HL-60/S4 treated with retinoic acid at 250 ng/mL for 4 days and 3 days (cell line): ENCODE data around the gene MIB2.

ENCODE experiments used
- in situ Hi-C: fragments of 300-500 bp; cut with MboI; formaldehyde crosslinking; loops from 2 replicates; pipeline ENCODE4 v1.7.0; 2022; ENCODE audit warnings: low sequenced_read_pairs

MIB2 gene

DNA sequence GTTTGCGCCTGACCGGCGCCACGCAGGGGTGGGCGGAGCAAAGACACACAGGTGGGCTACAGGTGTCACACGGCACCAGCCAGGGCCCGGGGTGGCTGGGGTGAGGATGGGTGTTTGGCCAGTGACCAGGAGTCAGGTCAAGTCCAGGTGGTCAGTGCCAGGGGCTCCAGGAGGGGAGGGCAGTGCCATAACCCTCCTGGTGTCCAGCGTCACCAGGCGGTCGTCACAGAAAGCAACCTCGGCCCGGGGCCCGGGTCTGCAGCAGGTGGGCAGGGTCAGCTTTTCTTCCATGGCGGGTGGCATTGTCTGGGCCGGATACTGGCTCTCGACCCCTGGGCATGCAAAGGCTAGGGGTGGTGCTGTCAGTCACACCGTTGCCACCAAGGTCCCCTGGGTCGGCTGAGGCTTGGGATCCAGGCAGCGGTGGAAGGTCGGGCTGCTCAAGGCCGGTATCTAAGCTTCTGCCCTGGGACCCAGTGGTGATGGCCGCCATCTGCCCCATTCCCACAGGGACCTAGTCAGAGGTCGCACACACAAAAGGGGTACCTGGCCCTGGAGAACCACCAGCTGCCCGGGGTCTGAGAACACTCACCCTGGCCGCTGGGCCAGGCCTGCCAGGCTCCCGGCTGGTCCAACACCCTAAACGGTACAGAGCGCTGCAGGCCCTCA is 17.1 kb upstream of the MIB2 start:
- in situ Hi-C loops: no loop called here

DNA sequence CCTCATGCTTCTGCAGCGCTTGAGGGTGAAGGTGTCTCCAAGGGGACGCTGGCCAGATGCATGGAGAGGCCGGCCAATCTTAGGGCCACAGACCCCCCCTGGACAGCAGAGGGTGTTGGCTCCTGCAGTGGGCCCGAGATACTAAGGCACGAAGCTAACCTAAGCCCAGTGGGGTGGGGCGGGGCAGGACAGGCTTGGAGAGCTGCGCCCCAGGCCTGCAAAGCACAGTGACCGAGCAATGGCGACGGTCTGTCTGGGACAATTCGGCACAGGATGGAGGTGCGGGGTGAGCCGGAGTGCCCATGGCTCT is 16.6 kb upstream of the MIB2 start:
- in situ Hi-C loops: no loop called here

DNA sequence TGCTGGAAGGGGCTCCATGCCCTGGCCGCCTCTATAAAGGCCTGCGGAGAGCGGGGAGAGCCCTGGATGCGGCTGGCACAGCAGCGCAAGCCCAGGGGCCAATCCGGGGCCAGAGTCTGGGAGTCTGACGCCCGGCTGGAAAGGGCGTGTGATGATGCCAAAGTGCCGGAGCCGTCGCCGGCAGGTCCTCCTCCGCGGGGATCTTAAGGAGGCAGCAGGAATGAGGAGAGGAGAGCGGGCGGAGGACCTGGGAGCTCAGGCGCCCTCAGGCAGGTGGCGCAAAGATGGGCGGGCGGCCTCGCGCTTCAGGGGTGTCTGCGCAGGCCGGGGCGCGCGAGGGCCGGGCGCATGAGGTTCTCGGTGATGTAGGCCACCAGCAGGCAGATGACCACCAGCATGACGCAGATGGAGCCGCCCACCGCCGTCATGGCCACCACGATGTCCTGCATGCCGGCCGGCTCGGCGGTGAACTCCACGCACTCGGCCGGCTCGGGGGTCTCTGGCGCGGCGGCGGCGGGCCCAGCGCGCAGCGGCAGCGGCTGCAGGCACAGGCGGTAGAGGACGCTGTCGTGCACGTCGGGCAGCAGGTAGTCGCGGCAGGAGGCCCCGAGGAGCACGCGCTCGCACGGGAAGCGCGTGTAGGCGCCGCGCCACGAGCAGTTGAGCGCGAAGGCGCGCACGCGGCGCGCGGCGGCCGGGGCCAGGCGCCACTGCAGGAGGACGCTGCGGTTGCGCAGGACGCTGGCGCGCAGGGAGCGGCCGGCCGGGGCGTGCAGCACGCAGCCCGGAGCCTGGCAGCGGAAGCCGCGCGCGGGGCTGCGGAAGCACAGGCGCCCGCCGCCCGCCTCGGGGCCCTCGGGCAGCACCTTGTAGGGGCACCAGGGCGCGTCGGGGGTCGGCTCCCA is 16.0 kb upstream of the MIB2 start:
- in situ Hi-C loops: no loop called here

DNA sequence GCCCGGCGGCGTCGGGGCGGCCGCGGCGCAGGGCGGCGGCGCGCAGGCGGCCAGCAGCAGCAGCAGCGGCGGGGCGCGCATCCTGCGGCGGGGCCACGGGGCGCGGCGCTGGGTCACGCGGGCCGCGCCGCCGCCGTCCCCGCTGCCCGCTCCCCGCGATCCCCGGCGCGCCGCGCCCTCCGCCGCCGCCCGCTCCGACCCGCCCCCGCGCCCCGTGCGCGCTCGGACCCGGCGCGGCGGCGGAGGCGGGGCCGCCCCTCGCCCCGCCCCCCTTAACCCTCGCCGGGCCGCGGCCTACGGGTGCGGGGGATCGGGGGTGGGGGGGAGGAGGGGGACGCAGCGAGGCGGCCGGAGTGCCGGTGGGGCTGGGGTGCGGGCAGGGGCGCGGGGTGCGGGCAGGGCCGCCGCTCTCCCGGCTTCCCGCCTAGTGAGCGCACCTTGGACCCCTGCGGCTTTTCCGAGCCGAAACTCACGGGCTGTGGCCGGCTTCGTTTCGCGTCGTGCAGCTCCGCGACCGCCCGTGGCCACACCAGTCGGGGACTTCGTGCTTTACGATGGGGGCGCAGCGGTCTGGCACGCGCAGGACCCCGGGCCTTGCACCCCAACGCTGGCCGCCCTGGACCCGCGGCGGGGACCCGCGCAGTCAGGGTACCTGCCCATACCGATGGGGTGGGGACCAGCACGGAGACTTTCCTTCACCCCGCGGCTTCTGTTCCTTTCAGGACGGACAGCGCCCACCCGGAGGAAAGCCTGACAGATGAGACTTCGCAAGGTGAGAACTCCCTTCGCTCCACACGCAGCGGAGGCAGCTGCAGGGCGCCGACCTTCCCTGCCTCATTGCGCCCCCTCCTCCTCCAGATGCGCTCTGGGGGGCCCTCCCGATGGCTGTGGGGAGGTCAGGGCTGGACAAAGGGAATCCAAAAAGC is 15.1 kb upstream of the MIB2 start, which contains the start of gene FNDC10:
FNDC10 (minus strand) TSS at position 201 of the 926 bp plus-strand sequence; CDS start at position 81, 120 bp downstream.
- in situ Hi-C loops: no loop called here

DNA sequence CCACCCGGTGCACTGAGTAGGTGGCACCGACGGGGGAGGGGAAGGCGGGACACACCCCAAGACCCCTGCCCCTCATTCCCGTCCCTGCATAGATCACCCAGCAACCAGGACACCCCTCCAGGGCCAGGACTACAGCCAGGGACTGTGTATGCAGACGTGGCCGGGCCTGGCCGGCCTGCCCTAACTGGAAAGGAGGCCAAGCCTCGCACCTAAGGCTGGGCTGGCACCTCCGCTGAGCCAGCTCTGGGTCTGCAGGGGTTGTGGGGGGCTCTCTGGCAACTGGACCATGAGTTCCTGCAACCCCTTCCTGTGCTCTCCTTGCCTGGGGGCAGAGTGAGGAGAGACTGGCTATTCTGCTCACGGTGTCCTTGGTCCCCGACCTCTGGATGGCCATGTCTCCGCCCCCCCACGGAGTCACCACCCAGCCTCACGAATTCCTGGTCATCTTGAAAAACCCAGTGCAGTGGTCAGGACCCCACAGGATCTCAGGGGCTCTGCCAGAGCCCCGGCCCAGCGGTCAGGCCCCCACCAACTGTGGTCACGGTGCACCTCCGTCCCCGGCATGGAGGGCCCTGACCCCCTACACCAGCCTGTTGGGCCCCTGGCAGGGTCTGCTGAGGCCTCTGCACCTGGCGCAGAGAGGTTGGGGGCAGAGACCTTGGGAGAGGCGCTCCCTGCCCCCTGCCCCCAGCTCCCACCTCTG is 14.3 kb upstream of the MIB2 start:
- in situ Hi-C loops: no loop called here

DNA sequence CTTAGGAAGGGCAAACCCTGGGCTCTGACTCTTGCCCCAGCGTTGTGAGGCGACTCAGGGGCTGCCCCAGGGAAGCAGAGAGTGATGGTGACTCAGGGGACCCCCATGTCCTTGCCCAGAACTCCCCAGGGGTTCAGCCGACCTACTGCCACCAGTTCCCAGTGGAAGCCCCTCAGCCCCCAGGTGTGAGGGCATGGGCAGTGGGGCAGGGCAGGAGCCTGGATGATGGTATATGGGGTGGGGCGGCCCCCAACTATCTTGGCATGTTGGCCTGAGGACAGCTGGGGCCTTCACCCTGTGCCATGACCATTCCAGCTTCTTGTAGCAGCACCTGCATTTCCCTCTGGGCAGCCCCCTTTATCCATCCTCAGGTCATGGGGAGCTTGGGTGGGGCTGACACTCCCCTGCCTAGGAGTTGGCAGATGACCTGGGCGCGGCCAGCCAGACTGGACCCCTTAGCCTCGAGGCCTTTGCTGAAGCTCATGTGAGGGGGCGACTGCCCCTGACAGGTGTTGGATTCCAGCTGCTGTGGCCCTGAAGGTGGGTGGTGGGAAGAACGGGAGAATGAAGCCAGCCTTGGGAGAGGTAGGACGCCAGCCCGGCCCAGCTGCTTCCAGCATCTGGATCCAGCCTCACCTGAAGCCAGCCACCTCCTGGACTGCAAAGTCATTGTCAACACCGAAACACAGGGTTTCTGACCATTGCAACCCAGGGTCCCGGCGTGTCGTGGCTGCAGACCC is 13.6 kb upstream of the MIB2 start:
- in situ Hi-C loops: no loop called here

DNA sequence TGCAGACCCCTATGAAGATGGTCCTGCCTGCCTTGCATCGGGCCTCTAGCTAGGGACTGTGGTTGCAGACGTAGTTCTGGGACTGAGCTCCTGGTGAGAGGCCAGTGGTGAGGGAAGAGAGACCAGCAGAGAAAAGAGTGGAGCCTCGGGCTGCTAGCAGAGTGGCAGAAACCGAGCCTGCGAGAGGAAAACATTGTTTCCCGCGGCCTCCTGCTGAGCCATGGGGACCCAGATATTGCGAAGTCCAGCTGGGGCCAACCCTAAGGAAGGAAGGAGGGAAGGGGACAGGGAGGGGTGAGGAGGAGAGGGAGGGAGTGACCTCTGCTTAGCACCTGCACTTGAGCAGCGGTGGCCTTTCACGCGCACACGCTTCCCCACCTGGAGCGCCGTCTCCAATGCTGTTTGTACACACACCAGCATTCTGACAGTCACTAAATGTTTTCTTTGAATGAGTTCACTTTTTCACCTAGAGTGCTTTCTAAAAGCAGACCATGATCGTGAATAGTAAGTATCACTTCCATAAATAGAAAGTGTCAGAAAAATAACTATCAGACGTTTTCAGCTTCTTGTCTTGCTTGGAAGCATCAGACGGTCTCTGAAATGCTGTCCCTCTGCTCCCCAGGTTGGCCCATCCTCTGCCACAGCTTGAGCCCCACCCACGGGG is 12.9 kb upstream of the MIB2 start:
- in situ Hi-C loops: no loop called here

DNA sequence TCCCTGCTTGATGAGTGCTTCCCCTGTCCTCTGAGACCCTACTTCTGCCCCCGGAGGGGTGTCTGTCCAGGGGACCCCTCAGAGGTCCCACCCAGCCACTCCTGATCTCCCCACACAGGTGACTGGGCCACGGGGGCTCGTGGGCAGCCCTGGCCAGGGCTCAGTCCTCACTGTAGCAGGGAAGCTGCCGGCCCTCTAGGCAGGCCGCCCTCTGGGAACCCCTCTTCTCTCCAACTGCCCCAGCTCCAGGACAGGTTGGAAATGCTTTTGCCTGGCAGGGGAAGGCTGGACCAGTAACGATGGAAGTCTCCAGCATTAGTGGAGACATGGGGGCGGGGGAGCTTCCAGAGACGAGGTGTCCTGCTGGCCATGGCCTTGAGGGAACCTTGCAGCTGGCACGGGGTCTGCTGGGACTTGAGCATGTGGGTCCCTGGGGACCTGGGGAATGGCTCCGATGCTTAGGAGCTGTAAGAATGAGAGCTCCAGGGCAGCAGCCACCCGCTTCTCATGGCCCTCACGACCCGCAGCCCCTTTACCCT is 12.3 kb upstream of the MIB2 start:
- in situ Hi-C loops: no loop called here

DNA sequence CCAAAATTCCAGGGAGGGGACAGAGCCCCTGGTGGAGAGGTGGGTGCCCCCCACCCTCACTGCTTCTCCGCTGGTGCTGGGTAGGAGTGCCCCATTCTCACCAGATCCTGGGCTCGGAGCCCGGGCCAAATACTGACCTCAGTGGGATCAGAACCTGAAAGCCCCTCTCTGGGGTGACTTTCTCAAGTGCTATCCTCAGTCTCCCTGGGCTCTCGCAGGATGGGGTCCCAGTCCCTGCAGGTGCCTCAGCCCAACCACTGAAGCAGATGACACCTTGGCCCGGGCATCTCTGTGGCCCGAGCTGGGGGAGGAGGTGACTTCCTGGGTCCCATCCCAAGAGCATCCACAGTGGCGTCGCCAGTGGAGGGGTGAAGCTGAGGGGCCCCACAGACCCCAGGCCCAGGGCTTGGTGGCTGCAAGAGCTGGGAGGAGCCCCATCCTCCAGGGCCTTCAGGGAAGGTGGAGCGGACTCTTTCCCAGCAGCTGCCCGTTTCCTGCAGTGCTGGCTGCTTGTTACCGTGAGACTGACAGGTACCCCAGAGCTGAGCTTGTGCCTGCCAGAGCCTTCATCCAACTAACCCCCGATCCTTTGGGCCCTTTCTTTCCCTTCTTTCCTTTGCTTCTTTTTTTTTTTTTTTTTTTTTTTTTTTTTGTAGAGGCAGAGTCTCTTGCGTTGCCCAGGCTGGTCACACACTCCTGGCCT is 11.5 kb upstream of the MIB2 start:
- in situ Hi-C loops: no loop called here

DNA sequence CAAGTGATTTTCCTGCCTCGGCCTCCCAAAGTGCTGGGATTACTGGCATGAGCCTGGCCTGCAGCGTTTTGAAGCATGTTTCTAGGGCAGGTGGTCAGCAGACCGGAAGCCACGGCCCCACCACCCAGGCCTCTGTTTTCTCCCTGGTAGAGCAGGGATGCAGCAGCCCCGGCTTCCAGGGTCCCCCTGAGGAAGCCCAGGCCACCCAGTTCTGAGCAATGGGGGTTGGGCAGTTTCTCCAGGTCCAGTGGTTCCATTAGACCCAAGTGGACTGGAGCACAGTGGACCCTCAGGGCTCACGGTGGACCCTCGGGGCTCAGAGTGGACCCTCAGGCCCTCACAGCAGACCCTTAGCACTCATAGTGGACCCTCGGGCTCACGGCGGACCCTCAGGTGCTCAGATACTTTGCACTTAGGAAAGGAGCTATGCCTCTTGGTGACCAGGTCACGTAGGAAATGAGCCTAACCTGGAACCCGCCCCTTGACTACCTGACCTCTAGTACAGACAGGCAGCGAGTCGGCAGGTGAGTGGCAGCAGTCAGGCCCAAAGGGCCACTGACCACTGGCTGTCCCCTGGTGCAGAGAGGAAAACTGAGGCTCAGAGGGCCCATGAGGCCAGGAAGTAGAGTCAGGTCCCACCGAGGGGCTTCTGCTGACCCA is 10.8 kb upstream of the MIB2 start:
- in situ Hi-C loops: no loop called here

DNA sequence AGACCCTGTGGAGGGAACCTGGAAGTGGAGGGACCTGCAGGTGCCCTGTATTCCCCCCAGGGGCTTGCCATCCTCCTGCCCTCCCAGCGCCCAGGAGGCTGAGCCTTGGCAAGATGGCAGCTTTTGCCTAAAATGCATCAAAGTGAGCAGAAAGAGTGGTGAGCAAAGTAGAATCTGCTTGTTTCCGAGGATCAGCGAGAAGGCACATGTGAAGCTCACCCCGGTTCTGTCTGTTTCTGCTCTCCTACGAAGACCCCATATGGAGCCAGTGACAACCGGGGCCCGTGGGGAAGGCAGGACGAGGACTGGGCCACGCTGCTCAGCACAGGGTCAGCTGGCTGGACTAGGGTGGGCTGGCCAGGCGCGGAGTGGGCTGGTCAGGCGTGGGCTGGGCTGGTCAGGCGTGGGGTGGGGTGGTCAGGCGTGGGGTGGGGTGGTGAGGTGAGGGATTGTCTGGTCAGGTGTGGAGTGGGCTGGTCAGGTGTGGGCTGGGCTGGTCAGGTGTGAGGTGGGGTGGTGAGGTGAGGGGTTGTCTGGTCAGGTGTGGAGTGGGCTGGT is 10.2 kb upstream of the MIB2 start:
- in situ Hi-C loops: no loop called here

DNA sequence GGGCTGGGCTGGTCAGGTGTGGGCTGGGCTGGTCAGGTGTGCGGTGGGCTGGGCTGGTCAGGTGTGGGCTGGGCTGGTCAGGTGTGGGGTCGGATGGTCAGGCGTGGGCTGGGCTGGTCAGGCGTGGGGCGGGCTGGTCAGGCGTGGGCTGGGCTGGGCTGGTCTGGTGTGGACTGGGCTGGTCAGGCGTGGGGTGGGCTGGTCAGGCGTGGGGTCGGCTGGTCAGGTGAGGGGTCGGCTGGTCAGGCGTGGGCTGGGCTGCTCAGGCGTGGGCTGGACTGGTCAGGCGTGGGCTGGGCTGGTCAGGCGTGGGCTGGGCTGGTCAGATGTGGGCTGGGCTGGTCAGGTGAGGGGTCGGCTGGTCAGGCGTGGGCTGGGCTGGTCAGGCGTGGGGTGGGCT is 9.6 kb upstream of the MIB2 start:
- in situ Hi-C loops: no loop called here

DNA sequence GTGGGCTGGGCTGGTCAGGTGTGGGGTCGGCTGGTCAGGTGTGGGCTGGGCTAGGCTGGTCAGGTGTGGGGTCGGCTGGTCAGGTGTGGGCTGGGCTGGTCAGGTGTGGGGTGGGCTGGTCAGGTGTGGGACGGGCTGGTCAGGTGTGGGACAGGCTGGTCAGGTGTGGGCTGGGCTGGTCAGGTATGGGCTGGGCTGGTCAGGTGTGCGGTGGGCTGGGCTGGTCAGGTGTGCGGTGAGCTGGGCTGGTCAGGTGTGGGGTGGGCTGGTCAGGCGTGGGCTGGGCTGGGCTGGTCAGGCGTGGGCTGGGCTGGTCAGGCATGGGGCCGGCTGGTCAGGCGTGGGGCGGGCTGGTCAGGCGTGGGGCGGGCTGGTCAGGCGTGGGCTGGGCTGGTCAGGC is 9.1 kb upstream of the MIB2 start:
- in situ Hi-C loops: no loop called here

DNA sequence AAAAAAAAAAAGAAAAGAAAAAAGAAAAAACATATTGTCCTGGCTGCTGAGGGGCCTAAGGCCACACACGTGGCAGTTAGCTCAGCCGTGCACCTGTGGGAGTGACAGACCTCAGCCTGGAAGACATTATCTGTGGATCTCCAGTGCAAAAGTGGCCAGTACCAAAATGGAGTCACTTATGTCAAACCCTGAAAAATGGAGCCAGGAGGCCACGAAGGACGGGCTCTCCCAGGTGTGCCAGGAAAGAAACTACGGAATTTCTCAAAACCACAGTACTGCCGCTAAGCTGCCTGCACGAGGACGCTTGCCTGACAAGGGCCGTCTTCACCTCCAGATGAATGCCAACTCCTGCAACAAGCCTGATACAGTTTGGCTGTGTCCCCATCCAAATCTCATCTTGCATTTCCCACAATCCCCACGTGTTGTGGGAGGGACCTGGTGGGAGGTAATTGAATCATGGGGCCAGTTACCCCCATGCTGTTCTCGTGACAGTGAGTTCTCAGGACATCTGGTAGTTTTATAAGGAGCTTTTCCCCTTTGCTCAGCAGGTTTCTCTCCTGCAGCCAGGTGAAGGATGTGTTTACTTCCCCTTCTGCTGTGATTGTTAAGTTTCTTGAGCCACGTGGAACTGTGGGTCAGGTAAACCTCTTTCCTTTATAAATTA is 5.3 kb upstream of the MIB2 start:
- in situ Hi-C loops: no loop called here

DNA sequence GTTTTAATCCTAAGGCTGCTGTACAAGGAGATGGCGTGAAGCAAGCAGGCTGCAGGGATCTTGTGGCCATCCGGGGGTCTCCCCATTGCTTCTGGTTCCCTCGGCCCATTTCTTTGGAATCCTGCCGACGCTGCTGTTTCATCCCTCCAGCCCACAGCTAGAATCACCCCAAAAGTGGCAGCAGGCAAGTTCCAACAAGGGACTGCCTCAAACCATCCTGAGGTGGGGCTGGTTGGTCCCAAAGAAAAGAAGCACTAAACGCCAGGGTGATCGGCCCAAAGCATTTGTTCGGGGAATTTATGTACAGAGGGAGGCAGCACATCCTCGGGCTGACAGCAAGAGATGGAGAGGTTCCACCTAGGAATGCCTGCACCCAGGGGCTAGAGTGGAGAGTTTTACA is 4.5 kb upstream of the MIB2 start:
- in situ Hi-C loops: no loop called here

DNA sequence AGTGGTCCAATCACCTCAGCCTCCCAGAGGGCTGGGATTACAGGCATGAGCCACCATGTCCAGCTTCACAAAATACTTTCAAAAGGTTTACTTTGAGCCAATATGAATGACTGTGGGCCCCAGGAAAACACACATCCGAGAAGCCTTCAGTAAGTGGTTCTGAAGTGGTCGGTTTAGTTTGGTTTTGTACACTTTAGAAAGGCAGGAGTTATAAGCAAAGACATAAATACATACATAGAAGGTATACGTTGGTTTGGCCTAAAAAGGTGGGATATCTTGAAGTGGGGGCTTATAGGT is 3.2 kb upstream of the MIB2 start:
- in situ Hi-C loops: no loop called here

DNA sequence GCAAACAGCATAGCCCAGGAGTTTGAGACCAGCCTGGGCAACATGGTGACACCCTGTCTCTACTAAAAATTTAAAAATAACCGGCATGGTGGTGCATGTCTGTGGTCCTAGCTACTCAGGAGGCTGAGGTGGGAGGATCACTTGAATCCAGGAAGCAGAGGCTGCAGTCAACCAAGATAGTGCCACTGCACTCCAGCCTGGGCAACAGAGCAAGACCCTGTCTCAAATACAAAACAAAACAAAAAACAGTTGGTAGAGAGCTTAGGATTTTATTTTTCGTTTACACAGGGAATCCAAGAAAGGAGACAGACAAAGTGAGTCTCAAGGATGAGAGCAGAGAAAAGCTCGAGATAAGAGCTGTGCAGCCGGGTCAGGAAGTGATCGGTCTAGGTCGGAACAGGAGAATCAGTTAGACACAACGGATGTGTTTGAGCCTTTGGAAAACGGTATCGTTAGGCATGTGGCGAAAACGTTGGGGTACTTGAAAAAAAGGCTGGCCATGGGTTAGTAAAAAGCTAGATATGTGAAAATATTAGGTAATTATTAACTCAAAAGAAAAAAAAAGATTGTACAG is 1.7 kb upstream of the MIB2 start:
- in situ Hi-C loops: no loop called here
